HG03521 (cell line): Measurements from ENCODE around the gene PPARG.
"Not testable (repeated sequence)": the region's sequence is repeated elsewhere in the genome, so short reads cannot be mapped to it uniquely, and the experiment has no call there.

ENCODE experiments used
- ATAC-seq: cut with Tn5 transposase; IDR thresholded peaks from one replicate; pipeline ENCODE4 v1.9.1; 2021; ENCODE audit warnings: mild to moderate bottlenecking, moderate library complexity; ENCODE audit not compliant: unreplicated experiment

The PPARG gene

GRCh38 chr3:12278566-12278965 is 10.3 kb upstream of the PPARG start:
- no peak for ATAC-seq

GRCh38 chr3:12279591-12280326 is 9.1 kb upstream of the PPARG start:
- no peak for ATAC-seq

GRCh38 chr3:12280357-12280806 is 8.5 kb upstream of the PPARG start:
- ATAC-seq = no peak

DNA sequence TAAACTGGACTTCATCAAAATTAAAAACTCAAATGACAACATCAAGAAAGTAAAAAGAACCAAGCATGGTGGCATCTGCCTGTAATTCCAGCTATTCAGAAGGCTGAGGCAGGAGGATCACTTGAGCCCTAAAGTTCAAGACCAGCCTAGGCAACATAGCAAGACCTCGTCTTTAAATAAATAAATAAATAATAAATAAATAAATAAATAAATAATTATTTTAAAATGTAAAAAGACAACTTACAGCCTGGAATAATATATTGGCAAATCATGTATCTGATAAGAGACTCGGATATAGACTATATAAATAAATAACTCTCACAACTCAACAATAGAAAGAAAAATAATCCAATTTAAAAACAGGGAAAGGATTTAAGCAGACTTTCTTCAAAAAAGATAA is 4.3 kb upstream of the PPARG start:
- no peak for ATAC-seq

DNA sequence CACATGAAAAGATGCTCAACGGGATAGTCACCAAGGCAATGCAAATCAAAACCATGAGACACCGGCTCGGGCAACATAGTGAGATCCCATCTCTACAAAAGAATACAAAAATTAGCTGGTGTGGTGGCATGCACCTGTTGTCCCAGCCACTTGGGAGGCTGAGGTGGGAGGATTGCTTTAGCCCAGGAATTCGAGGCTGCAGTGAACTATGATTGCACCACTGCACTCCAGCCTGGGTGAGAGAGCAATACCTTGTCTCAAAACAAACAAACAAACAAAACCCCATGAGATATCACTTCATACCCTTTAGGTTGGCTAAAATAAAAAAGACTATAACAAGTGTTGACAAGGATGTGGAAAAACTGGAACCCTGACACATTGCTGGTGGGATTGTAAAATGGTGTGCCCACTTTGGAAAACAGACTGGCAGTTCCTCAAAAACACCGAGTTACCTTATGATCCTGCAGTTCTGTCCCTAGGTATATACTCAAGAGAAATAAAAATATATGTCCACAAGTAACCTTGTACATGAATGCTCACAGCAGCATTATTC is 3.8 kb upstream of the PPARG start:
- no peak for ATAC-seq

DNA sequence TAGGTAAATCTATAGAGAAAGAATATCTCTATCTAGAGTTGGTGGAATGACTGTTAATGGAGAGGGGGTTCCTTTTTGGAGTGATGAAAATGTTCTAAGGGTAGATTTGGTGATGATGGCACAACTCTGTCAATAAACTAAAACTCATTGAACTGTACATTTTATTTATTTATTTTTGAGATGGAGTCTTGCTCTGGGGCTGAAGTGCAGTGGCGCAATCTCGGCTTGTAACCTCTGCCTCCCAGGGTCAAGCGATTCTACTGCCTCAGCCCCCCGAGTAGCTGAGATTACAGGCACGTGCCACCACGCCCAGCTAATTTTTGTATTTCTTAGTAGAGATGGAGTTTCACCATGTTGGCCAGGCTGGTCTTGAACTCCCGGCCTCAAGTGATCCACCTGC is 3.1 kb upstream of the PPARG start:
- ATAC-seq = not testable (repeated sequence)

DNA sequence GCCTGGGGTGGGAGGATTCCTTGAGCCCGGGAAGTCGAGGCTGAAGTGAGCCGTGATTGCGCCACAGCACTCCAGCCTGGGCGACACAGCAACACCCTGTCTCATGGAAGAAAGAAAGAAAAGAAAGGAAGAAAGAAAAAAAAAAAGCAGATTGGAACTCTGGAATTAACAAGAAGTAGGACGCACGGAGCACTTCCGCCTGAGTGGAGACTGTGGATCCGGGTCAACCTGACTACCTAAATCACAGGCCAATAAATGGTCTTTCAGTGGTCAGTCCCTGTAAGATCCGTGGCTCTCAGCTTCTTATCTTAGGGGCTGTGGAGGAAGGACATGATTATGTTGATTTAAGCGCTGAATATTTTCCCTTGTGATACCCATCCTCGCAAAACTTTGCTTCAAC is 2.4 kb upstream of the PPARG start:
- ATAC-seq = no peak

GRCh38 chr3:12286927-12287726 is 1.7 kb upstream of the PPARG start:
- ATAC-seq = no peak

- no peak for ATAC-seq
Observed at GRCh38 chr3:12287727-12288181, 1.1 kb upstream of the PPARG start.

- no peak for ATAC-seq
Observed at GRCh38 chr3:12289524-12289923, 654 bp downstream of the PPARG start.

GRCh38 chr3:12292770-12293169 is 3.9 kb downstream of the PPARG start:
- ATAC-seq = no peak

DNA sequence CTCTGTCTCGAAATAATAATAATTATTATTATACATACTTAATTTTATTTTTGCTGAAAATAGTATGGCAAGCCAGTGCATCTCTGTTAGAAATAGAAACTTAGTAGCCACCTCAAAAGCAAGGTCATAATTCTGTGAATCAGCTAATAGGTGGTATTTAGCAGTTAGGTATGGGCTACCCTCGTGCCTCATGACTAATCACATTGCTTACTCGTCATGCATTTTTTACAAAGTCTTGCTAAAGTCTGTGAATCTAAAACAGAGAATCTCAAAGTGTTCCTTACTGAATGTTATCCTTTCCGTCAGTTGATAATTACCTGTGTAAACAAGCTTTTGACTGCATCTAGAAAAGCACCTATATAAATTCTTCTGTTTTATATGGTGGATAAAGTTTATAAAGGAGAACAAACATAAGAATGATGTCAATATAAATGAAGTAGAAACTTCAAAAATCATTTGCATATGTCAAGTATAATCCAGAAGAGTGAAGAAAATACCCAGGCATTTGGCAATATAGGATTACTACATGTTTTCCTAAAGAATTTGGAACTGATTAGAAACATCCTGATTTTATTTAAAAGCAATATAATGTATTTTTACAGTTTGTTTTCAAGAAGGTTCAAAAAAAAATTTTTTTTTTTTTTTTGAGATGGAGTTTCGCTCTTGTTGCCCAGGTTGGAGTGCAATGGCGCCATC is 6.2 kb downstream of the PPARG start:
- no peak for ATAC-seq

DNA sequence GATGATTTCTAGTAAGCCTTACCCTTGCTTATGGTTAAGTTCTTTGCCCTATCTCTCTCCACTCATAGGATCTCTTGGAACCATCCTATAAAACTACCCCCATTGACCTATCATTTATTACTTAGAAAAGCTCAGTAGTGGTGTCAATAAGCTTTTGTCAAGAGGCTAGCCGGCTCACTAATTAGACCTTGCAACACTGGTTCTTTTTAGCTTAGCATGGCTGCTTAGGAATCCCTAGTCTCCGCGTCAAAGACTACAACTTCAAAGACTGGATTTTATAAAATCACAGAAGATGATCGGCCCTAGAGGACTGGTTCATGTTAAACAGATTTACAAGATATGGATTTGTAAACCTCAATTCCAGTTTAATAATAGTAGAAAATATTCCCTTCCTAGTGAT is 7.6 kb downstream of the PPARG start:
- ATAC-seq = no peak

GRCh38 chr3:12299026-12299425 is 10.2 kb downstream of the PPARG start:
- ATAC-seq = no peak

GRCh38 chr3:12300137-12300536 is 11.3 kb downstream of the PPARG start:
- no peak for ATAC-seq

DNA sequence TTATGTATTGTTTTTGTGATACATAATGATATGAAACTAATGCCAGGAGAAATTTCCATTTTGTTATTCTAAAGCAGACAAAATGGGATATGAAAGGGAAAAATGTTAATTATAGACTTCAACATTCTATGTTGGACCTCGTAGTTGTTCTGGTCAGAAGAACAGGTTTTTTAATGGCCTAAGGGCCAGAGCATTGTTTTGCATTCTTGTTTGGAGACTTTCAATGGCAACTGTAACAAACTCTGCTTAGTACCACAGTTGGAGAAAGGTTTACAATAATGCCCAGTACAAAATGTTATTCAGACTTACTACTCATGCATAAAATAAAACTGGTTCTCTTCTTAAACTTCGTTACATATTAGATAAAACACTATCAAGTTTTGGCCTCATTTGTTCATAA is 12.2 kb downstream of the PPARG start:
- no peak for ATAC-seq

GRCh38 chr3:12301513-12301912 is 12.6 kb downstream of the PPARG start:
- ATAC-seq = no peak

GRCh38 chr3:12302564-12302963 is 13.7 kb downstream of the PPARG start:
- no peak for ATAC-seq

- no peak for ATAC-seq
Observed at GRCh38 chr3:12303534-12303933, 14.7 kb downstream of the PPARG start.

DNA sequence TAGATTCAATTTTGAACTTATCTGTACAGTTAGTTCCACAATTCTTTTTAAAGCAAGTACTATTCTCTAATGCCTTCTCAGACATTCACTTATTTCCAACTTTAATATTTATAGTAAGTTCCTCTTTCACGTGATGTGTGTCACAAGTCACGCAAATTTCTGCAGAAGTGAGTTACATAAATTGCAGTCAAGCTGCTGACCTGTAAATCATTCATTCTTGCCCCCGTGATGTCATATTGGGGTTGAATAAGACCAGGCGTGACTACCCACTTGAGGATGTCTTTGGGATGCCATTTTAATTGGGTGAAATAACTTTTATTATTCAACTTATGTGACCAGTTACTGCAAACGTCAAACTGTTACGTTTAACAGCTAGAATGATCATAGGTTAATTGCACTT is 15.1 kb downstream of the PPARG start:
- no peak for ATAC-seq

- ATAC-seq = no peak
Observed at GRCh38 chr3:12307136-12307535, 18.3 kb downstream of the PPARG start.
